Vagina (tissue), 2 donors: ENCODE results near the gene ATP5F1E. TPM values are rescaled to one million over a fixed set of nuclear protein-coding genes. Genes with fewer than 3 reads are reported as not detected.
"Not testable (repeated sequence)": the region's sequence is repeated elsewhere in the genome, so short reads cannot be mapped to it uniquely, and the experiment has no call there.

Source experiments
- DNase-seq, 2 donors: peaks; one replicate each; pipeline ENCODE4 v3.0.0-alpha.2; 2017; ENCODE audit errors: extremely low spot score in 2 of 2
- H3K27ac ChIP-seq: fragments of 200-600 bp; sonication (generic); one replicate; pipeline ENCODE4 v1.5.1; 2019
- H3K27me3 ChIP-seq: fragments of 200-600 bp; sonication (generic); one replicate; pipeline ENCODE4 v1.5.1; 2019
- H3K36me3 ChIP-seq, 2 donors: fragments of 200-600 bp; sonication (generic); one replicate each; pipeline ENCODE4 v1.5.1; 2017 to 2019
- H3K4me1 ChIP-seq: fragments of 200-600 bp; sonication (generic); one replicate; pipeline ENCODE4 v1.5.1; 2019
- H3K4me3 ChIP-seq, 2 donors: fragments of 200-600 bp; sonication (generic); 1 replicate in 1 of 2; 2 replicates in 1 of 2; pipeline ENCODE4 v1.5.1; 2016 to 2019
- H3K9me3 ChIP-seq: fragments of 200-600 bp; sonication (generic); one replicate; pipeline ENCODE4 v1.5.1; 2019
- POLR2A ChIP-seq, 2 donors: fragments of 450-650 bp; IDR thresholded peaks; one replicate each; pipeline ENCODE4 v1.6.1; 2017; ENCODE audit warnings: antibody characterized with exemption in 2 of 2, mild to moderate bottlenecking in 2 of 2, moderate library complexity in 2 of 2
- POLR2AphosphoS5 ChIP-seq, 2 donors: sonication (generic); formaldehyde crosslinking; IDR thresholded peaks; one replicate each; pipeline ENCODE4 v1.9.0; 2017; ENCODE audit warnings: antibody characterized with exemption in 2 of 2, mild to moderate bottlenecking in 2 of 2, low read depth in 1 of 2; ENCODE audit not compliant: insufficient read depth in 1 of 2
- intact Hi-C: fragments of 100-400 bp; cut with DNase I; formaldehyde crosslinking; loops from one replicate; pipeline ENCODE4 v1.15.1; 2023
- total RNA-seq: library from RNA; depleted of rRNA; stranded (reverse); fragments of >200 nt; gene quantifications from one replicate; pipeline ENCODE4 v1.2.3, GENCODE V29; 2016
- TF ChIP-seq, protein P1 (sequence below), 3 experiments: fragments of 450-650 bp in 2 of 3; fragments of 200-600 bp in 1 of 3; sonication (generic) in 1 of 3; IDR thresholded peaks; one replicate each; pipeline ENCODE4 v1.5.1; 2017 to 2019; ENCODE audit warnings: antibody characterized with exemption in 3 of 3, mild to moderate bottlenecking in 2 of 3, moderate library complexity in 2 of 3

Gene ATP5F1E
- total RNA-seq, 1 donor from 2014 or later, result 22.8 TPM

DNA sequence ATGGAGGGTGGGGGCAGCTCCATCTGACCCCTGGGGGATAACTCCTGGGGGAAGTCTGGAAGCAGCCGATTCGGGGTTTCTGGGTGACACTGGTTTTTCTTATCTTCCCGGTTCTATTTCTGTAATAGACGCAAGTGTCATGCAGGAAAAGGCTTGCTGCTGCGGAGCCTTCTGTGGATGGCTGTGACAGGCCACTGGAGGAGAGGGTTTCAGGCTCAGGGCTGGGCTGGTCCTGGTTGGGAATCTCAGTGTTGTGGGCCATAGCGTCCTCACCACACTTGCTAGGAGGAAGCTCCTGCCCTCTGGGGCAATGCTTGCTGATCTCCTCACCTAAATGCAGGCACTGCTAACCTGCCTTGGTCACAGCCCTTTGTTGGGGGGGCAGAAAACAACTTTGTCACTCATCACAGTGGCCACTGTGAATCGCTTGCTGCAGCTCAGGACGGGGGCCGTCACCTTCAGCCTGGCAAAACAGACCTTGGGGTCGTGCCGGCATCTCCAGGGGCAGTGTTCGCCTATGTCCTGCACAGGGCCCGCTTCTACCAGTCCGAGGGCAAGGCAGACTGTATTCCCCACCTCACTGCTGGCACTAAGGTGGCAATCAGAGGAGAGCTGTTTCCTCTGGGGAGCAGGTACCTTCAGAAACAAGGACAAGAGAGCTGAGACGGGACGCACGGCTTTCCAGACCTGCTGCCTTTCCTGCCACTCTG, 17.3 kb downstream of the ATP5F1E start:
- Histone ChIP-seq H3K36me3 (no peaks in the 10 kb centered on the region), H3K27me3 (no peaks in the 10 kb centered on the region), H3K27ac (no peak overlapping the region), H3K9me3 (no peaks in the 10 kb centered on the region), H3K4me1 (peaks cover 19% of the 10 kb centered on the region), H3K4me3 (no peak overlapping the region)
- no peak for DNase-seq
- TF ChIP-seq POLR2AphosphoS5 (IDR thresholded peaks at IDR 0.05; ENCODE audit: insufficient read depth in 1 of 2, low read depth in 1 of 2), result no peak
- no peak for TF ChIP-seq POLR2A (IDR thresholded peaks at IDR 0.05)
- TF ChIP-seq, protein P1, sequence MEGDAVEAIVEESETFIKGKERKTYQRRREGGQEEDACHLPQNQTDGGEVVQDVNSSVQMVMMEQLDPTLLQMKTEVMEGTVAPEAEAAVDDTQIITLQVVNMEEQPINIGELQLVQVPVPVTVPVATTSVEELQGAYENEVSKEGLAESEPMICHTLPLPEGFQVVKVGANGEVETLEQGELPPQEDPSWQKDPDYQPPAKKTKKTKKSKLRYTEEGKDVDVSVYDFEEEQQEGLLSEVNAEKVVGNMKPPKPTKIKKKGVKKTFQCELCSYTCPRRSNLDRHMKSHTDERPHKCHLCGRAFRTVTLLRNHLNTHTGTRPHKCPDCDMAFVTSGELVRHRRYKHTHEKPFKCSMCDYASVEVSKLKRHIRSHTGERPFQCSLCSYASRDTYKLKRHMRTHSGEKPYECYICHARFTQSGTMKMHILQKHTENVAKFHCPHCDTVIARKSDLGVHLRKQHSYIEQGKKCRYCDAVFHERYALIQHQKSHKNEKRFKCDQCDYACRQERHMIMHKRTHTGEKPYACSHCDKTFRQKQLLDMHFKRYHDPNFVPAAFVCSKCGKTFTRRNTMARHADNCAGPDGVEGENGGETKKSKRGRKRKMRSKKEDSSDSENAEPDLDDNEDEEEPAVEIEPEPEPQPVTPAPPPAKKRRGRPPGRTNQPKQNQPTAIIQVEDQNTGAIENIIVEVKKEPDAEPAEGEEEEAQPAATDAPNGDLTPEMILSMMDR (IDR thresholded peaks at IDR 0.05), result no peak
- intact Hi-C loops, result no loop called here

DNA sequence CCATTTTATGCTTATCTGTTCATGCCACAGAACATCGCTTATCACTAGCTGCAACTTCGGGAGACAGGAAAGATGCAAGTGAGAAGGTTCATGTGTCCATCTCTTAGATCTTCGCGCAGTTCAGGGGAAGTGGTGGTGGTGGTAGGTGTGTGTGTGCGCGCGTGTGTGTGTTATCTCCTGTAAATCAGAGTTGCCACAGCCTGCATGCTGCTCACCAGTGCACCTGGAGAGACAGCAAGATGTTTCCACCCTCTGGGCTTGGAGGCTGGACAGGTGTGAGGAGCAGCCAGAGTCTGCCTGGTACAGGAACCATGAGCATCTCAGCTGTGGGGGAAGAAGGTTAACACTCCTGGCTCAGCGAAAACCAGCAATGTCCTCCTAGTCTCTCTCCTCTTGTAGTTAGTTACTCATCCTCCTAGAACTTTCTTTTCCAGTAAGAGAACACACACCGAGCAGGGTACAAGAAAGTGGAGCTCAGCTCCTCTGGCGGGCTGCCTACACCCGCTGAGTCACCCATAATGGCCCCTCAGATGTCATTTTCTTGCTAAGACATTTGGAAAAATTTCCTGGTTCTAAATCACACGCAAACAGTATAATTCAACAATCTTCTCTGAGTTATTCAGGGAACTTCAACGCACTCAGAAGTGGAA, 18.1 kb downstream of the ATP5F1E start:
- TF ChIP-seq, protein P1 (IDR thresholded peaks at IDR 0.05), result no peak
- Histone ChIP-seq H3K4me3 (no peak overlapping the region), H3K4me1 (peaks cover 19% of the 10 kb centered on the region), H3K27ac (no peak overlapping the region), H3K9me3 (no peaks in the 10 kb centered on the region), H3K36me3 (no peaks in the 10 kb centered on the region), H3K27me3 (no peaks in the 10 kb centered on the region)
- intact Hi-C loops, result no loop called here
- DNase-seq, result peak; percentile 52 to 69

DNA sequence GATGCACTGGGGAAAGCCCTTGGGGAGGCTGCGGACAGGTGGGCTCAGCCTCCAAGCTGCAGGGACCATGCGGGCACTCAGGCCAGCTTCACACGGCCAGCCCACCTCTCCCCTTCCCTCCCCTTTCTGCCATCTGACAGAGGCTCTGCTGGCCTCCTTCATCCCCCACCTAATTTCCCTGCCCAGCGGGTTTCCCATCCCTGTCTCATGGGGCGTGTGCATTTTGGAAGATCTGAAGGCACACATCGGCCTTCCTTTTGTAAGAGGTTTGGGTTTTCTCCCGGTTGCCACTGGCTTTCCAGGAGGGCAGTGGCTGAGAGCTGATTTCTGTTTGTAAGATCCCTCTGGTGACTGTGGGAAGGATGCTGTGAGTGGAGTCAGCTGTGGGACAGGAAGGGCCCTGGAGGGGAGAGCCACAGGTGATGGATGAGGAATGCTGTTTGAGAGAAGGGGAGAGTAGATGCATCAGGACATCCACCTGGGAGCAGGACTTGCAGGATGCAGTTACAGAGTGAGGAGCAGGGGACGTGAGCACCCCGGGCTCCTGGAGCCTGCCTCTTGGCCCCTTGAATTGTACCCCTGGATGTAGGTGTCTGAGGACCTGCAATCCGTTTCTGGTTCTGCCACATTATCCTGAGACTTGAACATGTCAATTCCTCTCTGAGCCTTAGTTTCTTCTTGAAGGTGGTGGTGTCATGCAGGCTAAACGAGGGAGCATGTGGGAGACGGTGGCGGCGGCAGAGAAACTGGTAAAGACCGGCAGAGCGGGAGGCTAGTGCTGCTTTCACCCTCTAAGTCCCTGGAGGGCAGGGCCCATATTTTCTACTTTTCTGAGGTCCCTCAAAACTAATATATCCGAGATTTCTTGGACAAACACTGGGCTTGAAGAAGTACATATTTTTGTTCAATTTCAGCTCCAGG, 18.8 kb downstream of the ATP5F1E start:
- H3K27ac ChIP-seq, result no peak overlapping the region
- no peak overlapping the region for H3K4me3 ChIP-seq
- intact Hi-C loops, result no loop called here
- no peaks in the 10 kb centered on the region for H3K27me3 ChIP-seq
- no peak for TF ChIP-seq POLR2AphosphoS5 (IDR thresholded peaks at IDR 0.05; ENCODE audit: insufficient read depth in 1 of 2, low read depth in 1 of 2)
- TF ChIP-seq POLR2A (IDR thresholded peaks at IDR 0.05), result no peak
- TF ChIP-seq, protein P1 (IDR thresholded peaks at IDR 0.05), result no peak
- DNase-seq, result peak in 1 of 2 donors; percentile 90
- H3K4me1 ChIP-seq, result peaks cover 19% of the 10 kb centered on the region
- H3K9me3 ChIP-seq, result no peaks in the 10 kb centered on the region
- no peaks in the 10 kb centered on the region for H3K36me3 ChIP-seq

DNA sequence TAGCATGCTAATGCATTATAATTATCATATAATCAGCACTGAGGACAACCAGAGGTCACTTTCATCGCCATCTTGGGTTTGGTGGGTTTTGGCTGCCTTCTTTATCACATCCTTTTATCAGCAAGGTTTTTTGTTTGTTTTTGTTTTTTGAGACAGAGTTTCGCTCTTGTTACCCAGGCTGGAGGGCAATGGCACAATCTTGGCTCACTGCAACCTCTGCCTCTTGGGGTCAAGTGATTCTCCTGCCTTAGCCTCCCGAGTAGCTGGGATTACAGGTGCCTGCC, 20.3 kb downstream of the ATP5F1E start:
- H3K27ac ChIP-seq, H3K9me3 ChIP-seq, H3K4me3 ChIP-seq, H3K36me3 ChIP-seq, intact Hi-C loops, DNase-seq, H3K27me3 ChIP-seq: not testable (repeated sequence)
- H3K4me1 ChIP-seq, result peaks cover 28% of the 10 kb centered on the region

DNA sequence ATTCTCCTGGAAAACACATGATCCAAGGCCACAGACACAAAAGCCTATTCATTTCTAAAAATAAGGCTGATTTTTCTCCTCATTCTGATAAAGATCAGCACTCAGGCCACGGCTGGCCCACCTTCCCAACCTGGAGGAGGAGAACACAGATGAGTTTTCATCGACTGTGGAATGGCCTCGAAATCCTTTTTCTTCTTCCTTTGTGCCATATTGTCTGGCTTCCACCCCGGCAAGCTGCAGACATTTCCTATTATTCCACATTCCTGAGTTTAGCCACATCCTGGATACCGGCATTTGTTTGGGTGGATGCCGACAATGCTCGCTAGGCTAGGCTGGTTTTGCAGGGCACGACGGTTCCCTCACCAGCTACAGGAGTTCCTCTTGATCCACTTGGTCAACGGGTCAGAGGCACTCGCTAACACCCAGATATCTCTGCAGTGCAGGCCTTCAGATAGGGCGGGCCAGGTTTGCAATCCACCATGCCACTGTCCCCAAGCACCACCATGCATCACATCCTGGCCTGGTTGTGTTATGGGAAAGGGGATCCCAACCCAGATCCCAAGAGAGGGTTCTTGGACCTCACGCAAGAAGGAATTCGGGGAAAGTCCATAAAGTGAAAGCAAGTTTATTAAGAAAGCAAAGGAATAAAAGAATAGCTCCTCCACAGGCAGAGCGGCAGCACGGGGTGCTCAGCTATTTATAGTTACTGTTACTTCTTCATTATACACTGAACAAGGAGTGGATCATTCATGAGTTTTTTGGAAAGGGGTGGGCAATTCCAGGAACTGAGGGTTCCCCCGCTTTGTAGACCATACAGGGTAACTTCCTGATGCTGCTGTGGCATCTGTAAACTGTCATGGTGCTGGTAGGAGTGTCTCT, 20.9 kb downstream of the ATP5F1E start:
- Histone ChIP-seq H3K36me3 (no peaks in the 10 kb centered on the region), H3K27me3 (no peaks in the 10 kb centered on the region), H3K9me3 (no peaks in the 10 kb centered on the region), H3K4me1 (peaks cover 33% of the 10 kb centered on the region), H3K27ac (no peak overlapping the region), H3K4me3 (no peak overlapping the region)
- TF ChIP-seq POLR2A (IDR thresholded peaks at IDR 0.05) (no peak), POLR2AphosphoS5 (IDR thresholded peaks at IDR 0.05; ENCODE audit: insufficient read depth in 1 of 2, low read depth in 1 of 2) (no peak)
- TF ChIP-seq, protein P1 (IDR thresholded peaks at IDR 0.05), result no peak
- intact Hi-C loops, result no loop called here
- peak; percentile 76 to 89 for DNase-seq
